Activated naive CD4-positive, alpha-beta T cell treated with anti-CD3 and anti-CD28 coated beads, Interleukin-2, amount 50 U/mL, for 24 hours (primary cell): ENCODE measurements around the gene CRIM1.

Experiments
- H3K27ac Mint-ChIP-seq: one replicate; pipeline ENCODE4 v1.8.0; 2021; ENCODE audit warnings: mild to moderate bottlenecking, mixed read lengths
- H3K27me3 Mint-ChIP-seq: one replicate; pipeline ENCODE4 v1.8.0; 2021; ENCODE audit warnings: mixed read lengths
- H3K36me3 Mint-ChIP-seq: one replicate; pipeline ENCODE4 v1.8.0; 2021; ENCODE audit warnings: mixed read lengths
- H3K4me1 Mint-ChIP-seq: one replicate; pipeline ENCODE4 v1.8.0; 2021; ENCODE audit warnings: mixed read lengths
- H3K4me3 Mint-ChIP-seq: one replicate; pipeline ENCODE4 v1.8.0; 2021; ENCODE audit warnings: mild to moderate bottlenecking, mixed read lengths
- H3K9me3 Mint-ChIP-seq: one replicate; pipeline ENCODE4 v1.8.0; 2021; ENCODE audit warnings: mixed read lengths

The CRIM1 gene

GRCh38 chr2:36441065-36441625 is 85.6 kb downstream of the CRIM1 start:
- H3K36me3 Mint-ChIP-seq, result peaks cover 5% of the 10 kb centered on the region
- H3K27me3 Mint-ChIP-seq, result peaks cover 9% of the 10 kb centered on the region
- H3K27ac Mint-ChIP-seq, result no peak overlapping the region
- no peak overlapping the region for H3K4me3 Mint-ChIP-seq
- peaks cover 10% of the 10 kb centered on the region for H3K4me1 Mint-ChIP-seq
- H3K9me3 Mint-ChIP-seq, result no peaks in the 10 kb centered on the region

GRCh38 chr2:36441816-36442215 is 86.2 kb downstream of the CRIM1 start:
- Mint-ChIP-seq H3K9me3 (no peaks in the 10 kb centered on the region), H3K4me3 (no peak overlapping the region), H3K36me3 (peaks cover 5% of the 10 kb centered on the region), H3K27ac (no peak overlapping the region), H3K4me1 (peaks cover 10% of the 10 kb centered on the region), H3K27me3 (peaks cover 10% of the 10 kb centered on the region)

GRCh38 chr2:36444216-36444936 is 88.8 kb downstream of the CRIM1 start:
- Mint-ChIP-seq H3K9me3 (no peaks in the 10 kb centered on the region), H3K4me1 (peaks cover 10% of the 10 kb centered on the region), H3K27me3 (peaks cover 8% of the 10 kb centered on the region), H3K4me3 (no peak overlapping the region), H3K27ac (no peak overlapping the region), H3K36me3 (peaks cover 5% of the 10 kb centered on the region)

GRCh38 chr2:36445185-36445866 is 89.7 kb downstream of the CRIM1 start:
- Mint-ChIP-seq H3K27ac (no peak overlapping the region), H3K27me3 (peaks cover 8% of the 10 kb centered on the region), H3K4me3 (no peak overlapping the region), H3K36me3 (peaks cover 5% of the 10 kb centered on the region), H3K9me3 (no peaks in the 10 kb centered on the region), H3K4me1 (peaks cover 10% of the 10 kb centered on the region)

- H3K27ac Mint-ChIP-seq, result no peak overlapping the region
Observed at GRCh38 chr2:36446294-36446693, 90.7 kb downstream of the CRIM1 start.

GRCh38 chr2:36449213-36449612 is 93.6 kb downstream of the CRIM1 start:
- Mint-ChIP-seq H3K36me3 (peaks cover 3% of the 10 kb centered on the region), H3K9me3 (no peaks in the 10 kb centered on the region), H3K4me3 (no peak overlapping the region), H3K4me1 (no peaks in the 10 kb centered on the region), H3K27ac (no peak overlapping the region), H3K27me3 (peaks cover 1% of the 10 kb centered on the region)

More at GRCh38 chr2:36446294-36446693, 90.7 kb downstream of the CRIM1 start:
- peaks cover 5% of the 10 kb centered on the region for H3K36me3 Mint-ChIP-seq
- H3K4me3 Mint-ChIP-seq, result no peak overlapping the region
- H3K27me3 Mint-ChIP-seq, result peaks cover 5% of the 10 kb centered on the region
- H3K4me1 Mint-ChIP-seq, result peaks cover 10% of the 10 kb centered on the region
- H3K9me3 Mint-ChIP-seq, result no peaks in the 10 kb centered on the region

- peaks cover 1% of the 10 kb centered on the region for H3K27me3 Mint-ChIP-seq
- H3K36me3 Mint-ChIP-seq, result no peaks in the 10 kb centered on the region
- no peak overlapping the region for H3K4me3 Mint-ChIP-seq
- no peak overlapping the region for H3K27ac Mint-ChIP-seq
- no peaks in the 10 kb centered on the region for H3K4me1 Mint-ChIP-seq
- no peaks in the 10 kb centered on the region for H3K9me3 Mint-ChIP-seq
Observed at GRCh38 chr2:36449943-36450392, 94.4 kb downstream of the CRIM1 start.

- Mint-ChIP-seq H3K9me3 (no peaks in the 10 kb centered on the region), H3K27me3 (peaks cover 1% of the 10 kb centered on the region), H3K4me1 (no peaks in the 10 kb centered on the region), H3K27ac (no peak overlapping the region), H3K4me3 (no peak overlapping the region), H3K36me3 (no peaks in the 10 kb centered on the region)
Observed at GRCh38 chr2:36450466-36451196, 95.1 kb downstream of the CRIM1 start.

- no peak overlapping the region for H3K4me3 Mint-ChIP-seq
- H3K4me1 Mint-ChIP-seq, result no peaks in the 10 kb centered on the region
- H3K36me3 Mint-ChIP-seq, result no peaks in the 10 kb centered on the region
- H3K9me3 Mint-ChIP-seq, result no peaks in the 10 kb centered on the region
- H3K27me3 Mint-ChIP-seq, result no peaks in the 10 kb centered on the region
- H3K27ac Mint-ChIP-seq, result no peak overlapping the region
Observed at GRCh38 chr2:36451512-36451911, 95.9 kb downstream of the CRIM1 start.

- no peak overlapping the region for H3K27ac Mint-ChIP-seq
- no peaks in the 10 kb centered on the region for H3K36me3 Mint-ChIP-seq
- H3K9me3 Mint-ChIP-seq, result no peaks in the 10 kb centered on the region
- no peaks in the 10 kb centered on the region for H3K4me1 Mint-ChIP-seq
- H3K4me3 Mint-ChIP-seq, result no peak overlapping the region
- H3K27me3 Mint-ChIP-seq, result no peaks in the 10 kb centered on the region
Observed at GRCh38 chr2:36452260-36452659, 96.7 kb downstream of the CRIM1 start.

GRCh38 chr2:36453652-36454051 is 98.1 kb downstream of the CRIM1 start:
- Mint-ChIP-seq H3K9me3 (no peaks in the 10 kb centered on the region), H3K4me3 (no peak overlapping the region), H3K27ac (no peak overlapping the region), H3K4me1 (no peaks in the 10 kb centered on the region), H3K36me3 (no peaks in the 10 kb centered on the region), H3K27me3 (no peaks in the 10 kb centered on the region)

GRCh38 chr2:36455011-36455410 is 99.4 kb downstream of the CRIM1 start:
- H3K4me1 Mint-ChIP-seq, result no peaks in the 10 kb centered on the region
- no peak overlapping the region for H3K27ac Mint-ChIP-seq
- H3K9me3 Mint-ChIP-seq, result no peaks in the 10 kb centered on the region
- H3K36me3 Mint-ChIP-seq, result no peaks in the 10 kb centered on the region
- no peak overlapping the region for H3K4me3 Mint-ChIP-seq
- no peaks in the 10 kb centered on the region for H3K27me3 Mint-ChIP-seq

GRCh38 chr2:36455788-36456187 is 100.2 kb downstream of the CRIM1 start:
- Mint-ChIP-seq H3K36me3 (no peaks in the 10 kb centered on the region), H3K9me3 (no peaks in the 10 kb centered on the region), H3K27me3 (no peaks in the 10 kb centered on the region), H3K27ac (no peak overlapping the region), H3K4me3 (no peak overlapping the region), H3K4me1 (no peaks in the 10 kb centered on the region)

GRCh38 chr2:36456227-36457175 is 100.9 kb downstream of the CRIM1 start:
- Mint-ChIP-seq H3K36me3 (no peaks in the 10 kb centered on the region), H3K27me3 (no peaks in the 10 kb centered on the region), H3K27ac (no peak overlapping the region), H3K4me3 (no peak overlapping the region), H3K9me3 (no peaks in the 10 kb centered on the region), H3K4me1 (no peaks in the 10 kb centered on the region)

- no peak overlapping the region for H3K27ac Mint-ChIP-seq
- H3K27me3 Mint-ChIP-seq, result no peaks in the 10 kb centered on the region
- no peaks in the 10 kb centered on the region for H3K9me3 Mint-ChIP-seq
- no peak overlapping the region for H3K4me3 Mint-ChIP-seq
- no peaks in the 10 kb centered on the region for H3K4me1 Mint-ChIP-seq
- no peaks in the 10 kb centered on the region for H3K36me3 Mint-ChIP-seq
Observed at GRCh38 chr2:36458106-36458505, 102.5 kb downstream of the CRIM1 start.
